Keratinocyte (primary cell): ENCODE measurements around the gene CTNNA3. TPM values are rescaled to one million over a fixed set of nuclear protein-coding genes. Genes with fewer than 3 reads are reported as not detected.

Experiments used
- DNase-seq: peaks from one replicate; pipeline ENCODE4 v3.0.0-alpha.2; 2011; ENCODE audit warnings: low read depth, missing footprints, low spot score
- FAIRE-seq: peaks from 2 replicates; lab custom pipeline; 2011; peaks lifted over from hg19 to GRCh38; lab: Jason Lieb, UNC
- H2AFZ ChIP-seq: 2 replicates; pipeline ENCODE4 v1.6.0; 2012; ENCODE audit warnings: low read length, control low read depth, inconsistent platforms; ENCODE audit not compliant: control insufficient read depth
- H3K27ac ChIP-seq: 2 replicates; pipeline ENCODE4 v1.5.1; 2011; ENCODE audit warnings: low read length; ENCODE audit not compliant: control insufficient read depth, insufficient read depth
- H3K27me3 ChIP-seq: 3 replicates; pipeline ENCODE4 v1.6.0; 2011; ENCODE audit warnings: low read length; ENCODE audit not compliant: control insufficient read depth, insufficient read depth; ENCODE audit errors: extremely low read depth
- H3K36me3 ChIP-seq, 2 experiments: 2 replicates in 1 of 2; 3 replicates in 1 of 2; pipeline ENCODE4 v1.5.1; 2011; ENCODE audit warnings: low read length in 2 of 2, mild to moderate bottlenecking in 1 of 2; ENCODE audit not compliant: control insufficient read depth in 2 of 2, insufficient read depth in 2 of 2; ENCODE audit errors: extremely low read depth in 1 of 2
- H3K4me1 ChIP-seq: 3 replicates; pipeline ENCODE4 v1.5.1; 2011; ENCODE audit warnings: low read length; ENCODE audit not compliant: control insufficient read depth, insufficient read depth; ENCODE audit errors: extremely low read depth
- H3K4me2 ChIP-seq: 3 replicates; pipeline ENCODE4 v1.6.0; 2011; ENCODE audit warnings: low read depth, low read length; ENCODE audit not compliant: control insufficient read depth, insufficient read depth; ENCODE audit errors: extremely low read depth
- H3K4me3 ChIP-seq, 3 experiments: fragments of 200-600 bp in 1 of 3; sonication (generic) in 1 of 3; 2 replicates in 2 of 3; 3 replicates in 1 of 3; pipeline ENCODE4 v1.5.1; 2011 to 2016; ENCODE audit warnings: low read length in 3 of 3, mild to moderate bottlenecking in 3 of 3, control low read depth in 2 of 3, inconsistent platforms in 1 of 3, low read depth in 1 of 3, mixed read lengths in 1 of 3, mixed run types in 1 of 3, moderate library complexity in 1 of 3; ENCODE audit not compliant: control insufficient read depth in 2 of 3, insufficient read depth in 2 of 3; ENCODE audit errors: extremely low read depth in 1 of 3
- H3K79me2 ChIP-seq: 2 replicates; pipeline ENCODE4 v1.6.0; 2012; ENCODE audit warnings: low read length; ENCODE audit not compliant: control insufficient read depth, insufficient read depth
- H3K9ac ChIP-seq: 3 replicates; pipeline ENCODE4 v1.6.0; 2011; ENCODE audit warnings: low read length; ENCODE audit not compliant: control insufficient read depth, insufficient read depth; ENCODE audit errors: extremely low read depth
- H3K9me1 ChIP-seq: 3 replicates; pipeline ENCODE4 v1.6.0; 2011; ENCODE audit warnings: low read length; ENCODE audit not compliant: control insufficient read depth, insufficient read depth; ENCODE audit errors: extremely low read depth
- H3K9me3 ChIP-seq: 2 replicates; pipeline ENCODE4 v1.5.1; 2012; ENCODE audit warnings: low read depth, low read length; ENCODE audit not compliant: control insufficient read depth
- H4K20me1 ChIP-seq: 3 replicates; pipeline ENCODE4 v1.6.0; 2011; ENCODE audit warnings: low read length; ENCODE audit not compliant: control insufficient read depth, insufficient read depth; ENCODE audit errors: extremely low read depth
- EZH2 ChIP-seq: IDR thresholded peaks from one replicate; pipeline ENCODE4 v1.6.1; 2012; ENCODE audit warnings: inconsistent platforms, mild to moderate bottlenecking, low read length, moderate library complexity
- dilution Hi-C: fragments of 300-500 bp; cut with MboI; formaldehyde crosslinking; loops from one replicate; pipeline ENCODE4 v1.7.0; 2020; ENCODE audit warnings: low sequenced_read_pairs; ENCODE audit not compliant: extremely low pct_ligation_motif_present
- polyA plus RNA-seq, 5 experiments: library from polyadenylated mRNA; depleted of rRNA in 3 of 5; stranded (reverse) in 3 of 5; stranded (forward) in 1 of 5; unstranded in 1 of 5; fragments of >200 nt; gene quantifications; 1 replicate in 1 of 5; 2 replicates in 3 of 5; 3 replicates in 1 of 5; pipeline versions ENCODE4 v1.2.1 to v1.2.3, GENCODE V29; 2011 to 2012; ENCODE audit warnings: missing spikeins in 2 of 5, low read depth in 1 of 5, low replicate concordance in 1 of 5
- TF ChIP-seq, protein P1 (sequence below), 3 experiments: IDR thresholded peaks in 1 of 3; conservative IDR thresholded peaks in 1 of 3; optimal IDR thresholded peaks in 1 of 3; 2 replicates in 2 of 3; 3 replicates in 1 of 3; pipeline versions ENCODE3 to v1.5.1; 2011; ENCODE audit warnings: low read length in 3 of 3, mild to moderate bottlenecking in 3 of 3, moderate library complexity in 2 of 3, control low read depth in 1 of 3, inconsistent platforms in 1 of 3; ENCODE audit not compliant: insufficient read depth in 2 of 3; ENCODE audit errors: extremely low read depth in 1 of 3

The CTNNA3 gene
- polyA plus RNA-seq, 1 donor (not counting 4 experiments of a cell fraction or from before 2014, with no cell fraction given): 0.01 TPM

DNA sequence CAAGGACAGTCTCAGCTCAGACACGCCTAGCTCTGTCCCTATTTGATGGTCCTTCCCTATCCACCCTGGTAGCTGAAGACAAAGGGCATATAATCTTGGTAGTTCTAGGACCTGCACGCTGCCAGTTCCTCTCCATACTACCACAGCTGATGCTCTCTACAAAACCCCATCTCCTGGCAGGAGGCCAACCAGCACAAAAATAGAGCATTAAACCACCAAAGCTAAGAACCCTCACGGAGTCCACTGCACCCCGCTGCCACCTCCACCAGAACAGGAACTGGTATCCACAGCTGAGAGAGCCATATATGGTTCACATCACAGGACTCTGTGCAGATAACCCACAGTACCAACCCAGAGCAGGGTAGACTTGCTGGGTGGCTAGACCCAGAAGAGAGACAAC lies 470.8 kb downstream of the CTNNA3 start:
- dilution Hi-C loops: no loop called here
- Histone ChIP-seq H3K4me3 (no peak overlapping the region), H4K20me1 (no peaks in the 10 kb centered on the region), H3K9me1 (no peaks in the 10 kb centered on the region), H2AFZ (no peak overlapping the region), H3K79me2 (no peaks in the 10 kb centered on the region), H3K27ac (no peak overlapping the region), H3K27me3 (no peaks in the 10 kb centered on the region), H3K9ac (no peak overlapping the region), H3K4me2 (no peak overlapping the region), H3K4me1 (no peaks in the 10 kb centered on the region), H3K9me3 (no peaks in the 10 kb centered on the region), H3K36me3 (no peaks in the 10 kb centered on the region)
- TF ChIP-seq, protein P1, sequence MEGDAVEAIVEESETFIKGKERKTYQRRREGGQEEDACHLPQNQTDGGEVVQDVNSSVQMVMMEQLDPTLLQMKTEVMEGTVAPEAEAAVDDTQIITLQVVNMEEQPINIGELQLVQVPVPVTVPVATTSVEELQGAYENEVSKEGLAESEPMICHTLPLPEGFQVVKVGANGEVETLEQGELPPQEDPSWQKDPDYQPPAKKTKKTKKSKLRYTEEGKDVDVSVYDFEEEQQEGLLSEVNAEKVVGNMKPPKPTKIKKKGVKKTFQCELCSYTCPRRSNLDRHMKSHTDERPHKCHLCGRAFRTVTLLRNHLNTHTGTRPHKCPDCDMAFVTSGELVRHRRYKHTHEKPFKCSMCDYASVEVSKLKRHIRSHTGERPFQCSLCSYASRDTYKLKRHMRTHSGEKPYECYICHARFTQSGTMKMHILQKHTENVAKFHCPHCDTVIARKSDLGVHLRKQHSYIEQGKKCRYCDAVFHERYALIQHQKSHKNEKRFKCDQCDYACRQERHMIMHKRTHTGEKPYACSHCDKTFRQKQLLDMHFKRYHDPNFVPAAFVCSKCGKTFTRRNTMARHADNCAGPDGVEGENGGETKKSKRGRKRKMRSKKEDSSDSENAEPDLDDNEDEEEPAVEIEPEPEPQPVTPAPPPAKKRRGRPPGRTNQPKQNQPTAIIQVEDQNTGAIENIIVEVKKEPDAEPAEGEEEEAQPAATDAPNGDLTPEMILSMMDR (optimal IDR thresholded peaks at IDR 0.05 in 1 of 3, IDR thresholded peaks at IDR 0.05 in 1 of 3, conservative IDR thresholded peaks at IDR 0.05 in 1 of 3; ENCODE audit: extremely low read depth in 1 of 3, insufficient read depth in 2 of 3, low read length in 3 of 3): no peak
- no peak for TF ChIP-seq EZH2
- FAIRE-seq: no peak
- DNase-seq: no peak

DNA sequence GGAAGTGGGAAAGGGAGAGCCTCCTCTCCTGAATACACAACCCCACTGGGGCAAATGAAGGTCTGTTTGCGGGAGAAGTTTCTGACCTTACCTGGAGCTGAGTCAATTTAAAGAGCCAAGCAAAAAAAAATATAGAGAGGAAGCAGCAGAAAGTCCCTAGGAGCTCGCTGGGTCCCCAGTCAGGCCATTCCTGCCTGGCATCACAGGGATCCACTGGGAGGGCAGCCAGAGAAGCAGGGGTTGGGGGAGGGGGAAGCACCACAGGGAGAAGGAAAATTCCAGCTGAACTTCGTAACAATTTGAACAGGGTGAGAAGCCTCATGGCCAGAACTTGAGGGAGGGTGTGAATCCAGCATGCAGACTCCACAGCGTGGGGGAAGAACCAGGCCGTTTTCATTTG lies 471.4 kb downstream of the CTNNA3 start:
- no peaks in the 10 kb centered on the region for H3K4me1 ChIP-seq
- H3K4me2 ChIP-seq: no peak overlapping the region
- no peaks in the 10 kb centered on the region for H3K27me3 ChIP-seq
- DNase-seq (no peak), FAIRE-seq (no peak)
- no peaks in the 10 kb centered on the region for H3K9me3 ChIP-seq
- TF ChIP-seq EZH2: no peak
- TF ChIP-seq, protein P1 (optimal IDR thresholded peaks at IDR 0.05 in 1 of 3, IDR thresholded peaks at IDR 0.05 in 1 of 3, conservative IDR thresholded peaks at IDR 0.05 in 1 of 3; ENCODE audit: extremely low read depth in 1 of 3, insufficient read depth in 2 of 3, low read length in 3 of 3): no peak
- H3K9me1 ChIP-seq: no peaks in the 10 kb centered on the region
- no peak overlapping the region for H3K4me3 ChIP-seq
- no peak overlapping the region for H2AFZ ChIP-seq
- no peak overlapping the region for H3K9ac ChIP-seq
- H3K27ac ChIP-seq: no peak overlapping the region
- dilution Hi-C loops: no loop called here
- no peaks in the 10 kb centered on the region for H3K36me3 ChIP-seq
- no peaks in the 10 kb centered on the region for H4K20me1 ChIP-seq
- H3K79me2 ChIP-seq: no peaks in the 10 kb centered on the region
